ENCODE data around the gene DOK6. TPM values are rescaled to one million over a fixed set of nuclear protein-coding genes. Genes with fewer than 3 reads are reported as not detected.
"Not testable (repeated sequence)": the region's sequence is repeated elsewhere in the genome, so short reads cannot be mapped to it uniquely, and the experiment has no call there.

Gene DOK6
- polyA plus RNA-seq, 4 donors = 0.27 to 5.7 (median 0.63) TPM; not detected in 1

- Histone ChIP-seq H3K27me3 (ENCODE audit: control insufficient read depth in 3 of 3, insufficient read depth in 3 of 3, low read length in 3 of 3) (no peaks in the 10 kb centered on the region), H3K27ac (ENCODE audit: low read depth in 1 of 3, low read length in 2 of 3) (no peak overlapping the region), H3K4me3 (ENCODE audit: low read depth in 1 of 3, low read length in 3 of 3) (no peak overlapping the region), H3K9me3 (ENCODE audit: control insufficient read depth in 2 of 2, insufficient read depth in 1 of 2, low read depth in 1 of 2, low read length in 1 of 2) (peaks cover 0 to 3% of the 10 kb centered on the region in 2 donors), H3K4me1 (ENCODE audit: control insufficient read depth in 3 of 3, insufficient read depth in 2 of 3, low read depth in 1 of 3, low read length in 2 of 3) (no peaks in the 10 kb centered on the region), H3K36me3 (ENCODE audit: control insufficient read depth in 3 of 3, insufficient read depth in 2 of 3, low read depth in 1 of 3, low read length in 3 of 3) (no peaks in the 10 kb centered on the region)
- no peak for DNase-seq
- 84 to 91% (median 85%) methylated on average over 2 of the region's 2 CpGs for WGBS, 3 donors
- FAIRE-seq = no peak
Observed at GRCh38 chr18:69874058-69874457, 473.4 kb downstream of the DOK6 start.

DNA sequence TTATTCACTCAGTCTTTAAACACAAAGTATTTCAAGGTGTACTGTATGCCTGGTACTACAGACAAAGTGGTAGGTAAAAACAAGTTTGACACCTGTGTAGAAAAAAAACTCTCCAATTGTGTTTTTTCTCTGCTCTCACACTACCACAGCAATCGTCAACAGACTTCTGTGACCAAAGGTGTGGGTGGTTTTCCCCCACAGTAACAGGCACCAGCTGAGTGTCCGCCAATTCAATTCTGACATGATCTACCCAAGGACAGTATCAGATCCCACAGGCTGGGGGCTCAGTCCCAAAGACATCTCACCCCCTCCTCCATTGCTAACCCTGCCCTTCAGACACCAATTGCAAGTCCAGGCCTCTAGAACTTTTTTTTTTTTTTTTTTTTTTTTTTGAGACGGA lies 475.8 kb downstream of the DOK6 start:
- no peaks in the 10 kb centered on the region for H3K36me3 ChIP-seq (ENCODE audit: control insufficient read depth in 3 of 3, insufficient read depth in 2 of 3, low read depth in 1 of 3, low read length in 3 of 3)
- H3K27ac ChIP-seq (ENCODE audit: low read depth in 1 of 3, low read length in 2 of 3) = no peak overlapping the region
- no peak overlapping the region for H3K4me3 ChIP-seq (ENCODE audit: low read depth in 1 of 3, low read length in 3 of 3)
- H3K4me1 ChIP-seq (ENCODE audit: control insufficient read depth in 3 of 3, insufficient read depth in 2 of 3, low read depth in 1 of 3, low read length in 2 of 3) = no peaks in the 10 kb centered on the region
- DNase-seq = no peak
- peaks cover 0 to 4% of the 10 kb centered on the region in 2 donors for H3K9me3 ChIP-seq (ENCODE audit: control insufficient read depth in 2 of 2, insufficient read depth in 1 of 2, low read depth in 1 of 2, low read length in 1 of 2)
- no peak for FAIRE-seq
- 83 to 97% (median 89%) methylated on average over 3 of the region's 3 CpGs for WGBS, 3 donors
- H3K27me3 ChIP-seq (ENCODE audit: control insufficient read depth in 3 of 3, insufficient read depth in 3 of 3, low read length in 3 of 3) = no peaks in the 10 kb centered on the region

DNA sequence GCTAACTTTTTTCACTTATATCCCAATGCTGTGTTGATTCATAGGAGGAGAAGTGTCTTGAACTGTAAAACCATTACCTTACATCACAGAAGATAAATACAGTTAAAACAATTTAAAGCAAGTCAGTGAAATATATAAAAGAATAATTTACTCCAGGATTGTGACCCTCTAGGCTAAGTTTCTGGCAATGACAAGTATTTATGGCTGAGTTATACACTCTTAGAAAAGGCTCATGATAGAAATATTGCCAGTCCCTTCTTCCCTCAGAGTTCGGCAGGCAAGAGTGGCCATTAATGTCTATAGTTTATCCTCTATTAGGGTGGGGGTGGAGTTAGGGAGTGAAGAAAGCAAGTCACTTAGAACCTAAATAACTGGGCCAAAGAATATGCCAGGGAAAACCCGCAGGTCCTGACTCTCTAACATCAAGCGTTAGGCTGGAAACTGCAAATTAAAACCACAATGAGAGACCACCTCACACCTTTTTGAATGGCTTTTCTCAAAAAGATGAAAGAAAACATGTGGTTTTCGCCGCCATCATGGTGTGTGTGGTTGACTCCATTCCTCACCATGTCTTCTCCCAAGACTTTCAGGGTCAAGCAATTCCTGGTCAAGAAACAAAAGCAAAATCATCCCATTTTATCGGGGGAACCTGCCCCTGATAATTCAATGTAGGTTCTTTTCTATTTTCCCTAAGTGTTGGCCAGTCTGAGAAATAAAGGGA lies 477.7 kb downstream of the DOK6 start:
- DNase-seq (no peak), FAIRE-seq (no peak)
- 78 to 80% (median 78%) methylated on average over 6 of the region's 6 CpGs for WGBS, 3 donors
- Histone ChIP-seq H3K9me3 (ENCODE audit: control insufficient read depth in 2 of 2, insufficient read depth in 1 of 2, low read depth in 1 of 2, low read length in 1 of 2) (peaks cover 0 to 4% of the 10 kb centered on the region in 2 donors), H3K27ac (ENCODE audit: low read depth in 1 of 3, low read length in 2 of 3) (no peak overlapping the region), H3K4me3 (ENCODE audit: low read depth in 1 of 3, low read length in 3 of 3) (no peak overlapping the region), H3K27me3 (ENCODE audit: control insufficient read depth in 3 of 3, insufficient read depth in 3 of 3, low read length in 3 of 3) (no peaks in the 10 kb centered on the region), H3K36me3 (ENCODE audit: control insufficient read depth in 3 of 3, insufficient read depth in 2 of 3, low read depth in 1 of 3, low read length in 3 of 3) (no peaks in the 10 kb centered on the region), H3K4me1 (ENCODE audit: control insufficient read depth in 3 of 3, insufficient read depth in 2 of 3, low read depth in 1 of 3, low read length in 2 of 3) (no peaks in the 10 kb centered on the region)

DNA sequence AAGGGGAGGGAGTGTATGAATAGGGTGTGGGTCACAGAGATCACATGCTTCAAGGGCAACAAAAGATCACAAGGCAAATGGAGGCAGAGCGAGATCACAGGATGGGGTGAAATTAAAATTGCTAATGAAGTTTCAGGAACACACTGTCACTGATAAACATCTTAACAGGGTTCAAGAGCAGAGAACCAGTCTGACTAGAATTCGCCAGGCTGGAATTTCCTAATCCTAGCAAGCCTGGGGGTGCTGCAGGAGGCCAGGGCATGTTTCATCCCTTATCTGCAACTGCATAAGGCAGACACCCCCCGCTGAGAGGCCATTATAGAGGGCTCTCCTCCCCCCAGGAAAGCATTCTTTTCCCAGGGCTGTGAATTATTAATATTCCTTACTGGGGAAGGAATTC lies 478.4 kb downstream of the DOK6 start:
- not testable (repeated sequence) for H3K27me3 ChIP-seq (ENCODE audit: control insufficient read depth in 3 of 3, insufficient read depth in 3 of 3, low read length in 3 of 3); H3K4me1 ChIP-seq (ENCODE audit: control insufficient read depth in 3 of 3, insufficient read depth in 2 of 3, low read depth in 1 of 3, low read length in 2 of 3); H3K27ac ChIP-seq (ENCODE audit: low read depth in 1 of 3, low read length in 2 of 3); DNase-seq; H3K36me3 ChIP-seq (ENCODE audit: control insufficient read depth in 3 of 3, insufficient read depth in 2 of 3, low read depth in 1 of 3, low read length in 3 of 3); H3K4me3 ChIP-seq (ENCODE audit: low read depth in 1 of 3, low read length in 3 of 3); H3K9me3 ChIP-seq (ENCODE audit: control insufficient read depth in 2 of 2, insufficient read depth in 1 of 2, low read depth in 1 of 2, low read length in 1 of 2); FAIRE-seq
- 74 to 84% (median 82%) methylated on average over 3 of the region's 3 CpGs for WGBS, 3 donors

DNA sequence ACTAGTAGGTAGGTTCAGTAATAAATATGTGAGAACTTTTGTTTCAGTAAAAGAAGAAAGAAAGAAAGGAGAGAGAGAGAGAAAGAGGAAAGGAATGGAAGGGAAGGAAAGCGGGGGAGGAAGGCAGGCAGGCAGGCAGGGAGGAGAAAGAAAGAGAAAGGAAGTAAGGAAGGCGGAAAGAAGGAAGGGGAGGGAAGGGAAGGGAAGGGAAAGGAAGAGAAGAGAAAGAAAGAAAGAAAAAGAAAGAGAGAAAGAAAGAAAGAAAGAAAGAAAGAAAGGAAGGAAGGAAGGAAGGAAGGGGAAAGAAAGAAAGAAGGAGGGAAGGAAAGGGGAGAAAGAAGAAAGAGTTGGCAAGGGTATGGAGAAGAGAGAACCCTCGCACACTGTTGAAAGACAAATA lies 479.4 kb downstream of the DOK6 start:
- 93 to 99% (median 96%) methylated on average over 3 of the region's 3 CpGs for WGBS, 3 donors
- Histone ChIP-seq H3K4me1 (ENCODE audit: control insufficient read depth in 3 of 3, insufficient read depth in 2 of 3, low read depth in 1 of 3, low read length in 2 of 3) (no peaks in the 10 kb centered on the region), H3K36me3 (ENCODE audit: control insufficient read depth in 3 of 3, insufficient read depth in 2 of 3, low read depth in 1 of 3, low read length in 3 of 3) (no peaks in the 10 kb centered on the region), H3K4me3 (ENCODE audit: low read depth in 1 of 3, low read length in 3 of 3) (no peak overlapping the region), H3K9me3 (ENCODE audit: control insufficient read depth in 2 of 2, insufficient read depth in 1 of 2, low read depth in 1 of 2, low read length in 1 of 2) (peaks cover 0 to 4% of the 10 kb centered on the region in 2 donors), H3K27ac (ENCODE audit: low read depth in 1 of 3, low read length in 2 of 3) (no peak overlapping the region), H3K27me3 (ENCODE audit: control insufficient read depth in 3 of 3, insufficient read depth in 3 of 3, low read length in 3 of 3) (no peaks in the 10 kb centered on the region)
- no peak for FAIRE-seq
- no peak for DNase-seq

DNA sequence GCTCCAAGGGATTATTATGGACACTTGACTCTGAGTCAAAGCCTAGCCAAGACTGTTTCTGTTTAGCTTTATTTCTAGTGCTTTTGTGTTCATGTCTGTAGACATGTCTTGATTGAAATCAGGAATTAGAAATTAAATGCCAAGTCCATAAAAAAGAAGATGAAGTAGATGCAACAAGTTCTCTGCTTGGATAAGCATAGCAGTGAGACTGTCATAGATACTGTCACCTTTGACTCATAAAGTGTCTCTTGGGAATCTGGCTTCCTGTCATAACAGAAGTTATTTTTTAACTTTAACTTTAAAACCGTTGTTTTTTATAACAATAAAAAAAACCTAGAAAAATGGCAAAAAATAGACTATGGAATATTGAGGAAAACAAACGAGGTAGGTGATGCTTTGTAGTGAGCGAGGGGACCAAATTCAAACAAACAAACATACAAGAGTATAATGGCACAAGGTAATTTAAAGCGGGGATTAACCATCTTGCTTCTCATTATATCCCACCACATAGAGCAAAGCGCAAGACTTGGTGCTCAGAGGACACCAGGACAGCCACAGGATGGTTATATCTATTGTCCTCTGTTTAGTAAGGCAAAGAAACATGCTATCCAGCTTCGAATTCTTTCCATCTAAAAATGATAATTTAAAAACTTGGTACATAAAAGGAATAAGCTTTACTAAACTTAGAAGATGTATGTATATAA lies 482.4 kb downstream of the DOK6 start:
- Histone ChIP-seq H3K4me1 (ENCODE audit: control insufficient read depth in 3 of 3, insufficient read depth in 2 of 3, low read depth in 1 of 3, low read length in 2 of 3) (no peaks in the 10 kb centered on the region), H3K9me3 (ENCODE audit: control insufficient read depth in 2 of 2, insufficient read depth in 1 of 2, low read depth in 1 of 2, low read length in 1 of 2) (peaks cover 0 to 4% of the 10 kb centered on the region in 2 donors), H3K27ac (ENCODE audit: low read depth in 1 of 3, low read length in 2 of 3) (no peak overlapping the region), H3K36me3 (ENCODE audit: control insufficient read depth in 3 of 3, insufficient read depth in 2 of 3, low read depth in 1 of 3, low read length in 3 of 3) (no peaks in the 10 kb centered on the region), H3K4me3 (ENCODE audit: low read depth in 1 of 3, low read length in 3 of 3) (no peak overlapping the region), H3K27me3 (ENCODE audit: control insufficient read depth in 3 of 3, insufficient read depth in 3 of 3, low read length in 3 of 3) (no peaks in the 10 kb centered on the region)
- FAIRE-seq (no peak), DNase-seq (no peak)
- WGBS, 3 donors = 82 to 85% (median 83%) methylated on average over 6 of the region's 6 CpGs

DNA sequence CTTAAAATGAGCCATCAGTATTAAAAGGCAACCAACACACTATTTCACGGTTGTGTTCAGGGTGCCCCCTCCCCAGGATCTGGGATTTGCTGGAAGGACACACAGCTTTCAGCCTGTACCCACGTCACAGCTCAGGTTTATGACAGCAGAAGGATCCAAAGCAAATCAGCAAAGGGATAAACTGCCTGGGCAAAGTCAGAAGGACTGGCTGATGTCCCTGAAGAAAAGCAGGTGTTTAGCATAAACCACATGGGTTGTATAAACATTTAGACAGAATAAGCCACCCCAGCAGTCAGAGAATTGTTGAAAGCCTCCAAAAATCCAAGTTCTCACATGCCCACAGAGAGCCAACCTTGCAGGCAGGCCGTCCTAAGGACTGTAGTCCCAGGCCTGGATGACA lies 483.1 kb downstream of the DOK6 start:
- Histone ChIP-seq H3K27ac (ENCODE audit: low read depth in 1 of 3, low read length in 2 of 3) (no peak overlapping the region), H3K27me3 (ENCODE audit: control insufficient read depth in 3 of 3, insufficient read depth in 3 of 3, low read length in 3 of 3) (no peaks in the 10 kb centered on the region), H3K36me3 (ENCODE audit: control insufficient read depth in 3 of 3, insufficient read depth in 2 of 3, low read depth in 1 of 3, low read length in 3 of 3) (no peaks in the 10 kb centered on the region), H3K4me1 (ENCODE audit: control insufficient read depth in 3 of 3, insufficient read depth in 2 of 3, low read depth in 1 of 3, low read length in 2 of 3) (no peaks in the 10 kb centered on the region), H3K4me3 (ENCODE audit: low read depth in 1 of 3, low read length in 3 of 3) (no peak overlapping the region), H3K9me3 (ENCODE audit: control insufficient read depth in 2 of 2, insufficient read depth in 1 of 2, low read depth in 1 of 2, low read length in 1 of 2) (peaks cover 0 to 2% of the 10 kb centered on the region in 2 donors)
- no peak for FAIRE-seq
- no peak for DNase-seq
- WGBS, 3 donors = 37 to 49% (median 47%) methylated on average over 3 of the region's 3 CpGs

- H3K36me3 ChIP-seq (ENCODE audit: control insufficient read depth in 3 of 3, insufficient read depth in 2 of 3, low read depth in 1 of 3, low read length in 3 of 3) = no peaks in the 10 kb centered on the region
- H3K27ac ChIP-seq (ENCODE audit: low read depth in 1 of 3, low read length in 2 of 3) = no peak overlapping the region
- DNase-seq = no peak
- H3K4me1 ChIP-seq (ENCODE audit: control insufficient read depth in 3 of 3, insufficient read depth in 2 of 3, low read depth in 1 of 3, low read length in 2 of 3) = no peaks in the 10 kb centered on the region
- 84 to 96% (median 90%) methylated on average over 4 of the region's 4 CpGs for WGBS, 3 donors
- no peaks in the 10 kb centered on the region for H3K27me3 ChIP-seq (ENCODE audit: control insufficient read depth in 3 of 3, insufficient read depth in 3 of 3, low read length in 3 of 3)
- H3K9me3 ChIP-seq (ENCODE audit: control insufficient read depth in 2 of 2, insufficient read depth in 1 of 2, low read depth in 1 of 2, low read length in 1 of 2) = no peaks in the 10 kb centered on the region
- no peak for FAIRE-seq
- H3K4me3 ChIP-seq (ENCODE audit: low read depth in 1 of 3, low read length in 3 of 3) = no peak overlapping the region
Observed at GRCh38 chr18:69885355-69885754, 484.7 kb downstream of the DOK6 start.
